ENCODE measurements around the gene CTLA4.

Gene CTLA4

DNA sequence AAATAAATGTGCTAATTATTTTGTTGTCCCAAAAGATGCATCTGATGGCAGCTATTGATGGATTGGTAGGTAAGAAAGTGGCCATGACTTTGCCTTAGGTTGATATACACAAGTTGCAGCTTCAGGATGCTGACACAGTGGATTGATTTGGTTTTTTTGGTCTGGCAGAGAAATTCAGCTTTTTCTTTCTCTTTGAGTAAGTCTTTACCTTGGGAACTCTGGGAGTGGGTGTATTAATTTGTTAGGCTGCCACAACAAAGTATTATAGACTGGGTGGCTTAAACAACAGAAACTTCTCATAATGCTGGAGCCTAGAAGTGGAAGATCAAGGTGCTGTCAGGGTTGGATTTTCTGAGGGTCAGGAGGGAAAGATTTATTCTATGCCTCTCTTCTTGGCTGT, 49.2 kb downstream of the CTLA4 start:
- H3K79me1 ChIP-seq (ENCODE audit: low read depth, low read length): no peaks in the 10 kb centered on the region
- no peak for DNase-seq (ENCODE audit: low spot score)
- H3K23ac ChIP-seq (ENCODE audit: low read depth, low read length, poor library complexity): no peak overlapping the region
- no peak overlapping the region for H2AFZ ChIP-seq (ENCODE audit: low read length)
- no peak overlapping the region for H4K8ac ChIP-seq (ENCODE audit: low read depth, low read length)
- H3K36me3 ChIP-seq (replicated peaks in 1 of 2; ENCODE audit: control insufficient read depth in 2 of 2, insufficient read depth in 2 of 2, low read length in 2 of 2): no peaks in the 10 kb centered on the region
- H3K4me1 ChIP-seq (ENCODE audit: control insufficient read depth in 2 of 2, insufficient read depth in 1 of 2, low read depth in 1 of 2, low read length in 2 of 2): no peaks in the 10 kb centered on the region
- H3K4me2 ChIP-seq (ENCODE audit: insufficient read depth, low read length, poor library complexity, severe bottlenecking): no peak overlapping the region
- H3K4me3 ChIP-seq (ENCODE audit: low read length in 2 of 2): no peak overlapping the region
- H2BK12ac ChIP-seq (ENCODE audit: low read length): no peak overlapping the region
- H2BK120ac ChIP-seq (ENCODE audit: low read depth, low read length): no peak overlapping the region
- no peak overlapping the region for H3K4ac ChIP-seq (ENCODE audit: low read length)
- H3K9me3 ChIP-seq (replicated peaks in 1 of 2; ENCODE audit: control insufficient read depth in 2 of 2, insufficient read depth in 1 of 2, low read depth in 1 of 2, low read length in 2 of 2): no peaks in the 10 kb centered on the region
- H3K14ac ChIP-seq (ENCODE audit: low read length): no peak overlapping the region
- H4K91ac ChIP-seq (ENCODE audit: low read depth, low read length, poor library complexity): no peak overlapping the region
- H2AK5ac ChIP-seq (ENCODE audit: low read depth, low read length): no peak overlapping the region
- peaks cover 0 to 5% (median 0%) of the 10 kb centered on the region in 3 experiments for H3K27me3 ChIP-seq (ENCODE audit: control insufficient read depth in 3 of 3, insufficient read depth in 3 of 3, low read depth in 1 of 3, low read length in 3 of 3)
- H3K18ac ChIP-seq (ENCODE audit: low read length): no peak overlapping the region
- no peak overlapping the region for H3K27ac ChIP-seq (replicated peaks; ENCODE audit: low read length)
- no peak overlapping the region for H2BK15ac ChIP-seq (ENCODE audit: low read length)
- no peak overlapping the region for H3K9ac ChIP-seq (ENCODE audit: low read depth, low read length, poor library complexity)
- H2BK5ac ChIP-seq (ENCODE audit: low read length): no peak overlapping the region

DNA sequence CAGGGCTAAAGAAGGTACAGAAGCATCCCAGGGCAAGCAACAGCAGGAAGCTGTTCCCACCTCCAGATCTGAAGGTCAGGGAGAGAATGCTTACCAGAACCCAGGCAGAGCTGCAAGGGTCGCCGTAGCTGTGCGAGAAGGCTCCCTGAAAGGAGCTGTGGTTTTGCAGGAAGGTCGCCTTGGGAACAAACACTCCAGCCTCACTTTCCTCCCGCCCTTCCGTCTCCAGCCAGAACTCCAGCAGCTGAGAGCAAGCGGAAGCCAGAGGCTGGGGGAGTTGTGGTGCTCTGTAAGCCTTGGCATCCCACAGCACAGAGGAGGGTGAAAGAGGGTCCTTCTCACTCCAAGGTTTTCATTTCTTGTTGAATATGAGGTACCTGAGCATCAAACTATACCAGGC, 50.7 kb downstream of the CTLA4 start:
- no CpG with 5 or more reads among the region's 7 CpGs for WGBS, 2 donors (ENCODE audit: extremely low coverage in 2 of 2, insufficient read length in 2 of 2, insufficient replicate concordance in 1 of 2)
- no peak overlapping the region for H2BK5ac ChIP-seq (ENCODE audit: low read length)
- H3K4me2 ChIP-seq (ENCODE audit: insufficient read depth, low read length, poor library complexity, severe bottlenecking): no peak overlapping the region
- no peaks in the 10 kb centered on the region for H3K36me3 ChIP-seq (replicated peaks in 1 of 2; ENCODE audit: control insufficient read depth in 2 of 2, insufficient read depth in 2 of 2, low read length in 2 of 2)
- H4K8ac ChIP-seq (ENCODE audit: low read depth, low read length): no peak overlapping the region
- no peak overlapping the region for H2AK5ac ChIP-seq (ENCODE audit: low read depth, low read length)
- no peaks in the 10 kb centered on the region for H3K9me3 ChIP-seq (replicated peaks in 1 of 2; ENCODE audit: control insufficient read depth in 2 of 2, insufficient read depth in 1 of 2, low read depth in 1 of 2, low read length in 2 of 2)
- H3K27ac ChIP-seq (replicated peaks; ENCODE audit: low read length): no peak overlapping the region
- DNase-seq (ENCODE audit: low spot score): no peak
- H2BK12ac ChIP-seq (ENCODE audit: low read length): no peak overlapping the region
- no peak overlapping the region for H3K9ac ChIP-seq (ENCODE audit: low read depth, low read length, poor library complexity)
- no peak overlapping the region for H4K91ac ChIP-seq (ENCODE audit: low read depth, low read length, poor library complexity)
- no peak overlapping the region for H3K4ac ChIP-seq (ENCODE audit: low read length)
- H2AFZ ChIP-seq (ENCODE audit: low read length): no peak overlapping the region
- no peak overlapping the region for H3K14ac ChIP-seq (ENCODE audit: low read length)
- H2BK120ac ChIP-seq (ENCODE audit: low read depth, low read length): no peak overlapping the region
- no peak overlapping the region for H2BK15ac ChIP-seq (ENCODE audit: low read length)
- no peaks in the 10 kb centered on the region for H3K4me1 ChIP-seq (ENCODE audit: control insufficient read depth in 2 of 2, insufficient read depth in 1 of 2, low read depth in 1 of 2, low read length in 2 of 2)
- peaks cover 0 to 5% (median 0%) of the 10 kb centered on the region in 3 experiments for H3K27me3 ChIP-seq (ENCODE audit: control insufficient read depth in 3 of 3, insufficient read depth in 3 of 3, low read depth in 1 of 3, low read length in 3 of 3)
- no peak overlapping the region for H3K23ac ChIP-seq (ENCODE audit: low read depth, low read length, poor library complexity)
- no peak overlapping the region for H3K4me3 ChIP-seq (ENCODE audit: low read length in 2 of 2)
- H3K79me1 ChIP-seq (ENCODE audit: low read depth, low read length): no peaks in the 10 kb centered on the region
- no peak overlapping the region for H3K18ac ChIP-seq (ENCODE audit: low read length)

DNA sequence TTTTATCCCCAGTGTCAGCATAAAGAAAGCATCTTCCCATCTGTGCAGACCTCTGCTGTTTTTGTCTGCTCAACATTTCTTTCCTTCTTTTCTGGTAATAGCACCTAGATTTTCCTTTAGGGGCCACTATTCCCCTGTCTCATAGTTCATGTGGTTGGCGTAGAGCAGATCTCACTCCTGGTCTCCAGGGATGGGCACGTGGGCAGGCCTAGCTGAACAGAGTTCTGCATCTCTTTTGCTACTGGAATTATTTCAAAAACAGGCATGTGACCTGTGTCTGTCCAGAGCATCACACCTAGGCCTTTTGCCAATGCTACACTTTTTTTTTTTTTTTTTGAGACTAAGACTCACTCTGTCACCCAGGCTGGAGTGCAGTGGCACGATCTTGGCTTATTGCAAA, 51.3 kb downstream of the CTLA4 start:
- no peak for DNase-seq (ENCODE audit: low spot score)
- Histone ChIP-seq H3K4me2 (ENCODE audit: insufficient read depth, low read length, poor library complexity, severe bottlenecking) (no peak overlapping the region), H2BK120ac (ENCODE audit: low read depth, low read length) (no peak overlapping the region), H3K36me3 (replicated peaks in 1 of 2; ENCODE audit: control insufficient read depth in 2 of 2, insufficient read depth in 2 of 2, low read length in 2 of 2) (no peaks in the 10 kb centered on the region), H4K91ac (ENCODE audit: low read depth, low read length, poor library complexity) (no peak overlapping the region), H2AK5ac (ENCODE audit: low read depth, low read length) (no peak overlapping the region), H3K4me1 (ENCODE audit: control insufficient read depth in 2 of 2, insufficient read depth in 1 of 2, low read depth in 1 of 2, low read length in 2 of 2) (no peaks in the 10 kb centered on the region), H3K23ac (ENCODE audit: low read depth, low read length, poor library complexity) (no peak overlapping the region), H3K18ac (ENCODE audit: low read length) (no peak overlapping the region), H3K14ac (ENCODE audit: low read length) (no peak overlapping the region), H4K8ac (ENCODE audit: low read depth, low read length) (no peak overlapping the region), H2BK12ac (ENCODE audit: low read length) (no peak overlapping the region), H3K27ac (replicated peaks; ENCODE audit: low read length) (no peak overlapping the region), H2BK15ac (ENCODE audit: low read length) (no peak overlapping the region), H3K27me3 (ENCODE audit: control insufficient read depth in 3 of 3, insufficient read depth in 3 of 3, low read depth in 1 of 3, low read length in 3 of 3) (peaks cover 0 to 5% (median 0%) of the 10 kb centered on the region in 3 experiments), H3K4me3 (ENCODE audit: low read length in 2 of 2) (no peak overlapping the region), H3K9ac (ENCODE audit: low read depth, low read length, poor library complexity) (no peak overlapping the region), H3K9me3 (replicated peaks in 1 of 2; ENCODE audit: control insufficient read depth in 2 of 2, insufficient read depth in 1 of 2, low read depth in 1 of 2, low read length in 2 of 2) (no peaks in the 10 kb centered on the region), H2BK5ac (ENCODE audit: low read length) (no peak overlapping the region), H3K4ac (ENCODE audit: low read length) (no peak overlapping the region), H2AFZ (ENCODE audit: low read length) (no peak overlapping the region), H3K79me1 (ENCODE audit: low read depth, low read length) (no peaks in the 10 kb centered on the region)
- no CpG with 5 or more reads among the region's 3 CpGs for WGBS, 2 donors (ENCODE audit: extremely low coverage in 2 of 2, insufficient read length in 2 of 2, insufficient replicate concordance in 1 of 2)

Measured in neuronal stem cell (in vitro differentiated cells).